HCT116 (cell line): ENCODE results near the gene TMSB4X. TPM values are rescaled to one million over a fixed set of nuclear protein-coding genes. Genes with fewer than 3 reads are reported as not detected.
"Not testable (repeated sequence)": the region's sequence is repeated elsewhere in the genome, so short reads cannot be mapped to it uniquely, and the experiment has no call there.

Experiments
- ATAC-seq: fragments of 200-7000 bp; cut with Tn5 transposase; 2 replicates; pipeline ENCODE4 v1.9.1; 2020; ENCODE audit warnings: mild to moderate bottlenecking, moderate library complexity
- BruUV-seq: library from RNA; stranded (reverse); fragments of 400-500 nt; replicated peaks from 2 replicates; lab custom pipeline; 2021; lab: Mats Ljungman, UMichigan
- CTCF ChIA-PET: fragments of 300-600 bp; sonication (Branson Sonifier 250); formaldehyde crosslinking; loops from one replicate; lab custom pipeline; 2021; ENCODE audit warnings: antibody characterized with exemption; lab: Charles Lee
- POLR2A ChIA-PET: fragments of 300-600, 350-600 bp; sonication (Branson Sonifier 250); formaldehyde crosslinking; loops from one replicate; lab custom pipeline; 2021; ENCODE audit warnings: antibody characterized with exemption; lab: Charles Lee
- RAD21 ChIA-PET, 2 experiments: fragments of 300-600 bp; sonication (Branson Sonifier 250); formaldehyde crosslinking; loops; one replicate each; lab custom pipeline; 2023; ENCODE audit warnings: low total read pairs in 2 of 2; ENCODE audit not compliant: uncharacterized antibody in 2 of 2, unreplicated experiment in 2 of 2, low non-redundant PET in 1 of 2; lab: Charles Lee
- DNase-seq: peaks from one replicate; pipeline ENCODE4 v3.0.0-alpha.2; 2010; ENCODE audit warnings: low read depth, low spot score
- H2AFZ ChIP-seq: fragments of 200-600 bp; shearing (Covaris generic), sonication (generic); 2 replicates; pipeline ENCODE4 v1.6.1; 2017; ENCODE audit warnings: low read depth, mixed run types, mixed read lengths, antibody characterized with exemption, low read length; ENCODE audit not compliant: poor library complexity, severe bottlenecking
- H3K27ac ChIP-seq: 2 replicates; pipeline ENCODE4 v1.5.1; 2012; ENCODE audit warnings: low read depth, low read length
- H3K27me3 ChIP-seq: fragments of 200-600 bp; sonication (generic); 2 replicates; pipeline ENCODE4 v1.6.1; 2016; ENCODE audit warnings: mixed run types, low read length, mixed read lengths; ENCODE audit not compliant: insufficient read depth
- H3K36me3 ChIP-seq, 2 experiments: fragments of 200-500 bp in 1 of 2; fragments of 200-600 bp in 1 of 2; sonication (Bioruptor generic) in 1 of 2; sonication (generic) in 1 of 2; 2 replicates each; pipeline versions ENCODE4 v1.5.1 to v1.6.1; 2014 to 2016; ENCODE audit warnings: low read length in 2 of 2, inconsistent platforms in 1 of 2, mixed read lengths in 1 of 2, mixed run types in 1 of 2; ENCODE audit not compliant: insufficient read depth in 2 of 2, control insufficient read depth in 1 of 2
- H3K4me1 ChIP-seq, 2 experiments: fragments of 200-600 bp in 1 of 2; sonication (generic) in 1 of 2; 2 replicates each; pipeline versions ENCODE4 v1.5.1 to v1.6.1; 2012 to 2017; ENCODE audit warnings: low read length in 2 of 2, inconsistent platforms in 1 of 2, mild to moderate bottlenecking in 1 of 2, mixed read lengths in 1 of 2, mixed run types in 1 of 2, moderate library complexity in 1 of 2; ENCODE audit not compliant: insufficient read depth in 2 of 2, control insufficient read depth in 1 of 2
- H3K4me2 ChIP-seq: fragments of 200-600 bp; sonication (generic); 2 replicates; pipeline ENCODE4 v1.6.1; 2017; ENCODE audit warnings: mixed run types, low read length, mixed read lengths
- H3K4me3 ChIP-seq, 2 experiments: fragments of 200-600 bp in 1 of 2; sonication (generic) in 1 of 2; replicated peaks in 1 of 2; 2 replicates each; pipeline ENCODE4 v1.5.1; 2011 to 2016; ENCODE audit warnings: low read length in 2 of 2, control low read depth in 1 of 2, low read depth in 1 of 2, mild to moderate bottlenecking in 1 of 2, mixed read lengths in 1 of 2, mixed run types in 1 of 2
- H3K79me2 ChIP-seq: fragments of 200-600 bp; sonication (generic); 2 replicates; pipeline ENCODE4 v1.6.1; 2017; ENCODE audit warnings: mild to moderate bottlenecking, mixed run types, low read length, moderate library complexity, mixed read lengths; ENCODE audit not compliant: insufficient read depth
- H3K9ac ChIP-seq: fragments of 200-600 bp; sonication (generic); 2 replicates; pipeline ENCODE4 v1.6.1; 2016; ENCODE audit warnings: low read length, mixed read lengths
- H3K9me2 ChIP-seq: fragments of 200-600 bp; sonication (generic), shearing (Covaris generic); 2 replicates; pipeline ENCODE4 v1.6.1; 2017; ENCODE audit warnings: mixed run types, mild to moderate bottlenecking, moderate library complexity; ENCODE audit not compliant: insufficient read depth
- H3K9me3 ChIP-seq, 2 experiments: fragments of 200-500 bp in 1 of 2; fragments of 200-600 bp in 1 of 2; sonication (Bioruptor generic) in 1 of 2; sonication (generic) in 1 of 2; 2 replicates each; pipeline ENCODE4 v1.6.1; 2014 to 2017; ENCODE audit warnings: low read length in 2 of 2, mixed read lengths in 2 of 2, inconsistent platforms in 1 of 2, low read depth in 1 of 2, mild to moderate bottlenecking in 1 of 2, mixed run types in 1 of 2, moderate library complexity in 1 of 2; ENCODE audit not compliant: control insufficient read depth in 1 of 2, insufficient read depth in 1 of 2
- H4K20me1 ChIP-seq: fragments of 200-600 bp; sonication (generic), shearing (Covaris generic); 2 replicates; pipeline ENCODE4 v1.6.1; 2017; ENCODE audit warnings: mixed run types, mild to moderate bottlenecking, moderate library complexity; ENCODE audit not compliant: insufficient read depth
- EZH2 ChIP-seq: fragments of 200-600 bp; sonication (generic); IDR thresholded peaks from 2 replicates; pipeline ENCODE4 v1.6.1; 2017; ENCODE audit warnings: antibody characterized with exemption, mixed run types
- REST ChIP-seq: IDR thresholded peaks from 2 replicates; pipeline ENCODE4 v1.6.1; 2012; ENCODE audit warnings: low read depth
- SRF ChIP-seq: IDR thresholded peaks from 2 replicates; pipeline ENCODE4 v1.6.1; 2012; ENCODE audit warnings: low read depth
- ZFX ChIP-seq: fragments of 450-650 bp; IDR thresholded peaks from 2 replicates; pipeline ENCODE4 v1.6.1; 2017
- intact Hi-C: fragments of 100-400 bp; cut with micrococcal nuclease; formaldehyde crosslinking; loops from 2 replicates; pipeline ENCODE4 v1.10.0; 2022
- total RNA-seq: library from RNA; stranded (reverse); gene quantifications from one replicate; pipeline ENCODE4 v1.2.1, GENCODE V29; 2021; ENCODE audit not compliant: unreplicated experiment

TMSB4X gene
- total RNA-seq, 1 experiment from 2014 or later: 407 TPM

- no peaks in the 10 kb centered on the region for H3K9me3 ChIP-seq
- RAD21 ChIA-PET: no interaction called here
- no peak overlapping the region for H3K4me3 ChIP-seq
- POLR2A ChIA-PET: no interaction called here
- TF ChIP-seq SRF (no peak), ZFX (no peak), REST (no peak), EZH2 (no peak)
- ATAC-seq (no peak), DNase-seq (no peak)
- intact Hi-C loops: no loop called here
- H3K36me3 ChIP-seq: no peaks in the 10 kb centered on the region
- H3K27me3 ChIP-seq: no peaks in the 10 kb centered on the region
- no peak overlapping the region for H3K4me2 ChIP-seq
- no peak overlapping the region for H3K9ac ChIP-seq
- CTCF ChIA-PET: no interaction called here
- H3K4me1 ChIP-seq: peaks cover 0 to 4% of the 10 kb centered on the region in 2 experiments; a peak in 2 of 4 replicates
- no peaks in the 10 kb centered on the region for H3K9me2 ChIP-seq
- BruUV-seq: no TSS peak
- no peaks in the 10 kb centered on the region for H4K20me1 ChIP-seq
- no peak overlapping the region for H2AFZ ChIP-seq
- no peaks in the 10 kb centered on the region for H3K79me2 ChIP-seq
- no peak overlapping the region for H3K27ac ChIP-seq
These were observed 12.8 kb upstream of the TMSB4X start for GRCh38 chrX:12962041-12962504.

- H3K9me2 ChIP-seq, intact Hi-C loops, ATAC-seq, H3K4me2 ChIP-seq, H3K9ac ChIP-seq, H3K36me3 ChIP-seq, H4K20me1 ChIP-seq, H3K4me1 ChIP-seq, H3K27me3 ChIP-seq, H3K4me3 ChIP-seq, RAD21 ChIA-PET, H3K79me2 ChIP-seq, H3K27ac ChIP-seq, H3K9me3 ChIP-seq, CTCF ChIA-PET, DNase-seq, BruUV-seq, POLR2A ChIA-PET, H2AFZ ChIP-seq: not testable (repeated sequence)
These were observed 11.6 kb upstream of the TMSB4X start for GRCh38 chrX:12963210-12963850.
